ENCODE data around the gene RPS6KA5.
"Not testable (repeated sequence)": the region's sequence is repeated elsewhere in the genome, so short reads cannot be mapped to it uniquely, and the experiment has no call there.

RPS6KA5 gene

DNA sequence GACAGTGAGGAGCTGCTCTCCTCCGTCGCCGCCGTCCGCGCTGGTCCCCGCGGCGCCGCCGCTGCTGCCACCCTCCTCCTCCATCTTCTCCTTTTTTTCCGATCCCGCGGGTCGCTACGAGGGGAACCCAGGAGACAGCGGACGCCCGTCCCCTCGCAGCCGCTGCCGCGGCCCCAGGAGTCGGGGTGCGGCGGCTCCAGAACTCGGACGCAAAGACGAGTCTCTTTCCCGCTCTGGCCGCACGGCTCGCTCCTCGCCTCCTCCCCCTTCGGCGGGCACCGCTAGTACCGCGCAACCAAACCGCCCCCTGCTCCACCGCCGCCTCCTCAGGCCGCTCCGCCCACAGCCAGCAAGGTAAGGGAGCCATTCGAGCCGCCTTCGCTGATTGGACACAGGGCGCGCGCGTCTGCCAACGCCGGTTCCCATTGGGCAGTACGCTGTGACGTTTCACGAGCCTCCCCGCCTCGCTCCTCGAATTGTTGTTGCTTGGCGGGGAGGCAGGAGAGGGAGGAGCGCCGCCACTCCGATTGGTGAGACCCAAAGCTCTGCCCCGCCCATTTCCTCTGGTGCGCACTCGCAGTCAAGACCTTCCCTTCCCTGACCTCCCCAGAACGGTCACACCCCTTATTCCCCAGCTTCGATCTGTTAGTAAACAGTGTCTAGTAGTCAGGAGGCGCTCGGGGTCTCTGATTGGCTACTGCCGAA is at the start of gene RPS6KA5:
RPS6KA5 (minus strand) TSS at position 291 of the 705 bp plus-strand sequence; CDS start at position 84, 207 bp downstream.
- DNase-seq (ENCODE audit: low read depth in 2 of 2, low spot score in 1 of 2) = peak; percentile 99 to 100

DNA sequence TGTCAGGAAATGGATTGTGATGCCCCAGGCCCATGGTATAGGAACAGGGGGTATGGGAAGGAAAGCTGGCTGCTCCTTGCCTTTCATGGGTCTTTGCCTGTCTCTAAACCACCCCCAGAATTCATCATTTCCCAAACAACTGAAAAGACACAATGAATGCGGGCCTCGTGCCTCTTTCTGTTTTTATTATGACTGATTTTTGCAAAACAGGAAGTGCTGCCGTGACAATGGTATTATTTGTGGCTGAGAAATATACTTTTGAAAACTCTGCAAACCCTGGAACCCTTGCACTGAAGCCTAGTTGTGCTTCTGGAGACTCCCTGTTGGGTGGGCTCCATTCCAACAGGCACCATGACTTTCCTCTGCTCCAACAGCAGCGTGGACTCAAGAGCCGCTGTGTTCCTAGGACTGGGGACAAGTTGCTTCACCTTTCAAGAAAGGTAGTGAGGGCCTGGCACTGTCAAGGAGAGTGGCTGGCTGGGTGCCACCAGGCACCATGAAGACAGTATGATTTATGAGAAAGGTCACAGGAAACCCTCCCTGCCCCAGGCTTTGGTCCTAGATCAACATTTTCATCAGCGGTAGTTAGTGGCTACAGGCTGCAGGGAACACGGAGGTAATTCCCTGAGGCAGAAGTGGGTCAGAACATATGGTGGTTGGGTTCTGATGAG is 48.6 kb upstream of the RPS6KA5 start:
- no peak for DNase-seq (ENCODE audit: low read depth in 2 of 2, low spot score in 1 of 2)

DNA sequence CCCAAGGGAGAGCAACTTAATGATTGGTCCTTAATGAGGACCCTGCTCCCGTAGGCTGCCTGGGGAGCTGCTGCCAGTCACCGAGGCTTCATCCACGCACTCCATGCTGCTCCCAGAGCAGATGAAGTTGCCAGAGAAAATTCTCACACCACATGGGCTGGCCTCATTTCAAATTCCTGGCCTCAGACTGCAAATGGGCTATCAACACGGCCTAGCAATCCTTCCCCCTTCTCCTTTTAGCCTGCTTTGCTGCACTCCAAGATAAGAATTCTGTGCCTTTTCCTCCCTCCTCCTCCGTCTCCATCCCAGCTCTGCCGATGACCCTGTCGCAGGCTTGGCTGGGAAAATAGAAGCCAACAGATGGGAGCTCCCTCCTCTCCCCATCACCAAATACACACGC is 42.7 kb upstream of the RPS6KA5 start:
- no peak for DNase-seq (ENCODE audit: low read depth in 2 of 2, low spot score in 1 of 2)

DNA sequence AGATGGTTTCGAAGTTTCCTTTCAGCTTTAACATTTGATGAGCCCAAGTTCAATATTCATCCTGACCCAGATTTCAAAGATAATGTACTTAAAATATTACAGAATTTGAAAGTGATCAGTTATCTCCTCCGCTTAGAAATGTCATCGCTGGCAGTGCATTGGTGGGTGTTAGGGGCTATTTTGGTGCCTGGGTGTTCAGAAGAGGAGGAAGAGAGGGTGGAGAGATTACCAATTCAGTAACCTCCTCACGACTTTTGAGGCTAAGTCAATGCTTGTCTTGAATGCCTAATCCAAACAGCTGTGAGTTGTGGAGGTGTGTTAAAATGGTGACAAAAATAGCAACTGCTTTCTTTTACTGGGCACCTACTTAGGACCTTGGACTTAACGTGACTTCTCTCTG is 39.7 kb upstream of the RPS6KA5 start:
- DNase-seq (ENCODE audit: low read depth in 2 of 2, low spot score in 1 of 2) = no peak

DNA sequence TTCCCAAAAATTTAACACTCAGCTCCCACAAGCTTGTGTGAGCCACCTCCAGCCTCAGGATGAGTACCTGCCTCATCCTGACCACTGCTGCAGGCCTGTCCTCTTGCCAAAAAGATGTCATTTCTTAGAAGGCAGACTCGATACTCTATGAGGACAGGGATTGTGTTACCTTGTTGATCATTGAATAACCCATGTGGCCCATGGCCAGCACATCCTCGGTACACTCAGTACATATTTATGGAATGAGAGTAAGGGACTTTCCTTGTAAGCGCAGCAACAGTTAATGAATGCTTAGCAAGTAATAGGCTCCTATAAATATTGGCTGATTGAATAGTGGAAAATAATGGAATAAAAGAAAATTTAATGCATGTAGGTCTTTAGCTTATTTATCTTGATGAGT is 38.1 kb upstream of the RPS6KA5 start:
- DNase-seq (ENCODE audit: low read depth in 2 of 2, low spot score in 1 of 2) = no peak

DNA sequence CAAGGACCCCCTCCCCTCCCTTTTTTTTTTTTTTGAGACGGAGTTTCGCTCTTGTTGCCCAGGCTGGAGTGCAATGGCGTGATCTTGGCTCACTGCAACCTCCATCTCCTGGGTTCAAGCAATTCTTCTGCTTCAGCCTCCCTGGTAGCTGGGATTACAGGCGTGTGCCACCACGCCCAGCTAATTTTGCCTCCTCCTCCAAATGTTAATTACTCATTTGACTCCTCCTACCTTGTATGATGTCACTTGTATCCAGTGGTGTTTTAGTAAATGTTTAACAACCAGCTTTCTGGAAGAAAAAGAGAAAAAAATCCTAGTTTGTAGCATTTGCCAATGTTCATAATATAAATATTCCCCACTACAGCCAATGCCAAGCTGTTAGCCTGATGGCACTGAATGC is 37.2 kb upstream of the RPS6KA5 start:
- not testable (repeated sequence) for DNase-seq (ENCODE audit: low read depth in 2 of 2, low spot score in 1 of 2)

DNA sequence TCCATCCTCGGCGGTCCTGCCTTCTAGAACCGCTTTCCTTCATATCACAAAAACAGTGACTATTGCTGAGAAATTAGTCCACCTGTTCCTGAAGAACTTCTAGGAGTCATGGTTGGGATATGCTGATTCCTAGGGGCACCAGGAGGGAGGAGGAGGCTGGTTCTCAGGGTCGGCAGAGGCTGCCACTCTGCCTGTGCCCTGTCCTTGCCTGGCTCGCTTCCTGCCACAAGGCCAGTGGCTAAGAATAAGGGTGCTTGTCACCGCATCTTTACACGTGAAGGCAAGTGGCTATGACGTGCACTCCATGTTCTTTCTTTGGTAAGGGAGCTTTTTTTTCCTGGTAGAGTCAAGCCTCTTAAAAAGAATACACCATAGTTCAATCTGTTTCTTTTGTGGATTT is 34.7 kb upstream of the RPS6KA5 start:
- DNase-seq (ENCODE audit: low read depth in 2 of 2, low spot score in 1 of 2) = no peak

DNA sequence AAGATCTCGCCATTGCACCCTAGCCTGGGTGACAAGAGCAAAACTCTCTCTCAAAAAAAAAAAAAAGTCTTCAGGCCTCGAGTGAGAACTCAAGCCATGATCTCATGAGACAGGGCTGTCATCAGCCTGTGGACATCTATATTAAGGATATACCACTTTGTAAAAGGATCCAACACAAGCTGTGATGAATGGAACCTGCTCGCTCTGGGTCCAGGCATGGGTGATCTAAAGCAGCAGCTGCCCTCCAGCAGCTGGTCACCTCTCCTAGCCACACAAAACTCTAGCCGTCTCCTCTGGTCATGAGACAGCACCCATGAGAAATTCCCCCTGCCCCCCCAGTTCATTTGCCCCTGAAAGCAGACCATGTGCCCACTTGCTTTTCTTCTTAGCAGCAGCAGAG is 34.3 kb upstream of the RPS6KA5 start:
- DNase-seq (ENCODE audit: low read depth in 2 of 2, low spot score in 1 of 2) = no peak

DNA sequence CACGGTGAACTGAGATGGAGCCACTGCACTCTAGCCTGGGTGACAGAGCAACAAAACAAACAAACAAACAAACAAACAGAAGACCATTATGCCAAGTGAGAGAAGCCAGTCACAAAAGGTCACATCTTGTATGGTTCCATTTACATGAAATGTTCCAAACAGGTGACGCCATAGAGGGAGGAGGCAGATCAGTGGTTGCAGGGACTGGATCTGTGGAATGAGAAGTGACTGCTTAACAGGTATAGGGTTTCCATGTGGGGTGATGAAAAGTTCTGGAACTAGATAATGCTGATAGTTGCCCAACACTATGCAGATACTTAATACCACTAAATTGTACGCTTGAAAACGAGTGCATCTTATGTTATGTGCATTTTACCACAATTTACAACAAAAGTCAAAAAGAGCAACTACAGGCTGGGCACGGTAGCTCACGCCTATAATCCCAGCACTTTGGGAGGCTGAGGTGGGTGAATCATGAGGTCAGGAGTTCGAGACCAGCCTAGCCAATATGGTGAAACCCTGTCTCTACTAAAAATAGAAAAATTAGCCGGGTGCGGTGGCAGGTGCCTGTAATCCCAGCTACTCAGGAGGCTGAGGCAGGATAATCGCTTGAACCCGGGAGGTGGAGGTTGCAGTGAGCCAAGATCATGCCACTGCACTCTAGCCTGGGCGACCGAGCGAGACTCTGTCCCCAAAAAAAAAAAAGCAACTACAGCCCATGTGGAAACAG is 33.5 kb upstream of the RPS6KA5 start:
- DNase-seq (ENCODE audit: low read depth in 2 of 2, low spot score in 1 of 2) = not testable (repeated sequence)

DNA sequence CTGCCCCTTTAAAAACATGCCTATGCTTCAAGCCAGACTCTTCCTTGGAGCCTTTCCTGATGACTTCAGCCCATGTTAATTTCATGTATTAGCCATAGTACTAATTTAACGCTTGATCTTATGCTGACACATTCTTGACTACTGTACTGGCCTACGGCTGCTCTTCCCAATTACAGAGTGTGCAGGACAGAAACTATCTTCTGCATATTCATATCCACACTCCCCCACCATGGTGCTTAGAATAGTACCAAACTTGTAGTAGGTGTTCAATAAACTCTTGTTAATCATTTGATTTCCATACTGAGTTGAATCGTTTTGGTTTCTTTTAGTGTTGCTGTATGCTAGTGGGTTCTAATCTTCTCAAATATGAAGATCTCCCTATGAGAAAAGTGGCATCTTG is 31.6 kb upstream of the RPS6KA5 start:
- DNase-seq (ENCODE audit: low read depth in 2 of 2, low spot score in 1 of 2) = no peak

DNA sequence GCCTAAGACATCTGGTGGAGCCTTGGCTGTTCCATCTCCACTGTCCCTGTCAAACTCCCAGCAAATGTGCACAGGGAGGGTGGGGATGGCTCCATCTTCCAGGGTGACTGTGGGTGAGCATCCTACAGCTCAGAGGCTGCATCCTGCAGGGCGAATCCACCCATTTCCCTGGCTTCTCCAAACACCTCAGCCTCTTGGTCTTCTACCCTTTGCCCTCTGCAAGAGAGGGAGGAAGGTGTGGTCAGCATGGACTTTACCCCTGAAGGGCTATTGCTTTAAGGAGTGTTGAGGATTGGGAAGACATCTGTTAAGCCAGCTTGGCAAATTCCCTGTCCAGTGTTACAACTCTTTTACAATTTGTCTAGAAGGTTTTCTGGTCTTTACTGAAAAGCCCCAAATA is 30.3 kb upstream of the RPS6KA5 start:
- no peak for DNase-seq (ENCODE audit: low read depth in 2 of 2, low spot score in 1 of 2)

DNA sequence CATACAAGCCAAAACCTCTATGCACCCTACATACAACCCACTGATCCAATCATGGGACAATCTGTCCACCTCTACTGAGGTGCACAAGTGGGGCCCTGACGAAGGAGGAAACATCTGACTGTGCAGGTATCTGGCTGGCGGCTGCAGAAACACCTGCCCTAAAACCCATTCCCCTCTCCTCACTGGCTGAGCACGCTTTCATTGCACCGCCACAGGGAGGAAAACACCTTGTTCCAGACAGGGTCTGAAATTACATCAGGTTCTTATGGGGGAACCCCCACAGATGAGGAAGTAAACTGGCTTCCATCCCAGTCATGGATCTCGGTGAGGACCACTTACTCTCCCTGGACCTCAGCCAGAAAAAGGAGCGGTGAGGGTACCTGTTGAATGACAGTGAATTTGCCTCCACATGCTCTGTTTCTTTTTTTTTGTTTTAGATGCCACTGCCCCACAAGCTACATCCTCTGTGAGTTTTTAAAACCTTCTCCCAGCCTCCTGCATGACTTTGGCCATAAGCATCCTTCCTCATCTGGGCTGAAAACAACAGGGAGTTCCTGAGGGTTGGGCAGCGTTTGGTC is 29.6 kb upstream of the RPS6KA5 start:
- DNase-seq (ENCODE audit: low read depth in 2 of 2, low spot score in 1 of 2) = no peak

DNA sequence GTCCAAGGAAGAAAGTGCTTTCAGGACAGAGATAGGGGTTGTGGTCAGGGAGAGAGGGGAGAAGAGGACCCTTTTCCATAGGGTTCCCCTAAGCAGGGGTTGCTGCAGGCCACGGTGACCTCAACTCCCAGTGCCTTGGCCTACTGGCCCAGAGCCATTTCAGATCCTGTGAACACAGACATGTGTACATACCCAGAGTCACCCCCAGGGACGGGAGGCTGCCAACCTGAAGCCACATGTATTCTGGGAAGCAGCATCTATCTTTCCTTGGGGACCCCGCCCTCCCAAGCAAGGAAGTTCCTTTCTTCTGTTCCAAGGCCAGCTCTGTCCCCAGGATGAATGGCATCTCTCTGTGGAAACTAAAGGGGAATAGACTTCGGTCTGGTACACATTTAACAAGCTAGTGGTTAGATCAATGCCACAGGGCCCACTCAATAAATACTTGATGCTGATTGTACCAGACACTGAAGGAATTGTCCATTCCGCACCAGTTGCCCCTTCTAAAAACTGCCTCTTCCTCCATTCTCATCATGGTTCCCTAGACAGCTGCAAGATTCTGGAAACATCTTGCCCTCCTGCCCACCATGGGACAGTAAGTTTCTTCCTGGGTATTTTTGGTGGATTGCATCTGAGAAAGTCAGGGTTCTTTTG is 28.3 kb upstream of the RPS6KA5 start:
- no peak for DNase-seq (ENCODE audit: low read depth in 2 of 2, low spot score in 1 of 2)

DNA sequence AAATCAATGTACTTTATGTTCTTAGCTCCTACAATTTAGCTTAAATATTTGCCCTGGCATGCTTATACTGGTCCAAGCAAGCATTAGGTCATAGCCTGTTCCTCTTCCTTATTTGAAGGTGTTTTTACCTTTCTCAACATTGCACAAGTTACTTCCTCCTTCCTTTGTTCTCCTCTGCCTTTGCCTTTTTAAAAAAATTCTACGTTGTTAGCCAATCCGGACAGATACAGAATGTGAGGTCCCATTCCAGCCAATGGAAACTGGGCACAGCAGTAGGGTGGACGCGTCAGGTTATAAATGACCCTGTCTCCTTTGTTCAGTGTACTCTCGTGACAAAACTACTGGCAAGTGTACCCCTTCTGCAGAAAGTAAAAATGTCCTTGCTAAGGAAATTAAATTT is 27.0 kb upstream of the RPS6KA5 start:
- DNase-seq (ENCODE audit: low read depth in 2 of 2, low spot score in 1 of 2) = not testable (repeated sequence)

DNA sequence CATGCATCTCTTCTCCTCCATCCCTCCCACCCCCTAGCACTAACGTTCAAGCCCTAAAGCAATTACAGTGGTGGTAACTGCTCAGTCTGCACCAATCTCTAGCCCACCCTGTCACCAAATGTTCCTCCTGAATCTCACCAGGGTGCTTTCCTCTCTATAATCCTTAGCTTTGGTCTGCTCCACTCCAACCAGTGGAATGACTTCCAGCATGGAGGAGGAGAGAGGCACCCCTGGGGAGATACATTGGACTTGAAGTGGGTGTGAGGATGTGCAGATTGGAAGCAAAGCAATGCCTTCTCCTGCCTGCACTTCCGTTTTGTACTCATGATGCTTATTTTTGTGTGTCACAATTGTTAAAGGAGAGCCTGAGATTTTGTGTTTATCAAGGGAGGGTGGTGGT is 24.1 kb upstream of the RPS6KA5 start:
- DNase-seq (ENCODE audit: low read depth in 2 of 2, low spot score in 1 of 2) = no peak

DNA sequence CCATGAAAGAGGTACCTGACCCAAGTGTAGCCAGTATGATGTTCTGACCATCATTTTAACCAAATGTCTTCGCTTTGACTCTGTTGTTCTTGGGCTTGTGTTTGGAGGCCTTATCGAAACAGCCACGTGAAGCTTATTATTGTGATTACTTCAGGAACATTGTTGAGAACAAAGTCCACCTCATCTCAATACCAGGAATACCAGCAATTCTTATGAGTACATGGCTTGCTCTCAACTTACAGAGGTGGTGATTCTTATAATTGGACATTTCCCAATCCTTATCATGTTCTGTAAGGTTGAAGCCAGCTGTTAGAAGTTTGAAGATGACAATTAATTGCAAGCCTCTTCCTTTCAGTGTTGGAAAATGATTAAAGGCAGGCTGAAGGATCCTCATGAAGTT is 21.8 kb upstream of the RPS6KA5 start:
- DNase-seq (ENCODE audit: low read depth in 2 of 2, low spot score in 1 of 2) = no peak

DNA sequence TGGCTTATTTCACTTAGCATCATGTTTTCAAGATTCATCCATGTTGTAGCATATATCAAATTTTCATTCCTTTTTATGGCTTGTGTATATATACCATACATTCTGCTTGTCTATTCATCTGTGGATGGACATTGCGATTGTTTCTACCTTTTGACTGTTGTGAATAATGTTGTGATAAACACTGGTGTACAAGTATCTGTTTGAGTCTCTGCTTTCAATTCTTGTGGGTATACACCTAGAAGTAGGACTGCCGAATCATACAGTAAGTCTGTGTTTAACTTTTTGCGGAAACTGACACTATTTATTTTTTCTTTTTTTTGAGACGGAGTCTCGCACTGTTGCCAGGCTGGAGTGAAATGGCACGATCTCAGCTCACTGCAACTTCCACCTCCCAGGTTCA is 19.6 kb upstream of the RPS6KA5 start:
- DNase-seq (ENCODE audit: low read depth in 2 of 2, low spot score in 1 of 2) = no peak

DNA sequence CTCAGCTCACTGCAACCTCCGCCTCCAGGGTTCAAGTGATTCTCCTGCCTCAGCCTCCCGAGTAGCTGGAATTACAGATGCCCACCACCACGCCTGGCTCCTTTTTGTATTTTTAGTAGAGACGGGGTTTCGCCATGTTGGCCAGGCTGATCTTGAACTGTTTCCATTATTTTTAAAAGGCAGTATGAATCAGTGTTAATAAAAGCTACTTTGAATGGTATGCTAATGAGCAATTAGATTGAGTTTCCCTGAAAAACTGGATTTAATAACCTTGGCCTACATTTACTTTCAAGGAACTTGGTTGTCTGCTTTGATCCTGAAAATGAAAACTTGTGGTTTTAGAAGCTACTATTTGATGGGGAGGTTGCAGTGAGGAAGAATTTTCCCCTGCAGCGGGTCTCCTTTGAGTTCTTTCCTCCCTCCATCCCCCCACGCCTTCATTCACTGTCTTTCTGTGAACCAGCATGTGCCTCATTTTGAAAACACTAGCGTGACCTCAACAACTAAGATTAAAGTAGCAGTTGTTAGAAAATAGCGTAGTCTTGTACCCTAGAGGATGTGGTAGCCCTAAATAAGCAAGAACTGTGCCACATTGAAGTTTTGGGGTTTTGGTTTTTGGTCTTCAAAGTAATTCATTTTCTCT is 17.8 kb upstream of the RPS6KA5 start:
- no peak for DNase-seq (ENCODE audit: low read depth in 2 of 2, low spot score in 1 of 2)

DNA sequence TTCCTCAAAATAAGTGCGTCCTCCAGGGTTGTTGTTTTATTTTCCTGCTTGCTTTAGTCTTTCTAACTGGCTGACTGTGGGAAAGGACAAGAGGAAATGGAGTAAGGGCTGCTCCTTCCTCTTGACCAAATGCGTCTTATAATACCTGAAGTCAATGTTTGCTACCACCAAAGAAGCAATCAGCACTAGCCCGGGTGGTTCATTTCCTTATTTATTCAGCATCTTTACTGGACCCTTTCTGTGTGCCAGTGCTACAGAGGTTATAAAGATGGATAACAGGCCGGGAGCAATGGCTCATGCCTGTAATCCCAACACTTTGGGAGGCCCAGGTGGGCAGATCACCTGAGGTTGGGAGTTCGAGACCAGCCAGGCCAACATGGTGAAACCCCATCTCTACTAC is 15.1 kb upstream of the RPS6KA5 start:
- DNase-seq (ENCODE audit: low read depth in 2 of 2, low spot score in 1 of 2) = no peak

DNA sequence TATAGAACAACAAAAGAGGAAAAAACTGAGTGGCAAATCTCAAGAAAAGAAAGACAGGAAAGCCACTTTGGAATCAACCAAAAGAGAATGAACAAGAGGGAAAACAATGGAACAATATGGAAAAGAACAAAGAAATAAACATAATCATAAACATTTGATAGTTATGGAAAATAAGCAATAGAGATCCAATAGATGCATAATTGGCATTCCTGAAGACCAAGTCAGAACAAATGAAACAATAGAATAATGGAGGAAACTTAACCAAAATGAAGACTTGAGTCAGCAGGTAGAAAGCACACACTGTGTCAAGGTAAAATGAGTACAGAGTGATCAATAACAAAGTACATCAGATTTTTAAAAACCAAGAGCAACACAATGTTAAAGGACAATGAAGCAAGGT is 10.1 kb upstream of the RPS6KA5 start:
- no peak for DNase-seq (ENCODE audit: low read depth in 2 of 2, low spot score in 1 of 2)

DNA sequence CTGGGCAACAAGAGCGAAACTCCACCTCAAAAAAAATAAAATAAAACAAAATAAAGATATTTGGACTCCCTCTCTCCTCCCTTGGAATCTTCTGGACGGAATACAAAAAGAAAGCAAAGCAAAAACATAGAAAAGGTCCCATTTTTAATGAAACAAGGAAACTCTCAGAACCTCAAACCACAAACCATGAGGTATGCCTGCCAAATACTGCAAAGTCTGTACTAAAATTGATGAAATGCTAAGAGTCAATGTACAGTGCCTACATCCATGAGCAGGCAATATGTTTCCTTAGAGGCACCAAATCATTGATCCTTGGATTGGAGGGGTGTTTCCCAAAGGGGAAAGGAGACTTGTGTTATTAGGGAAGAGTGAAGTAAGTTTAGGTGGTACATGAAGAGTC is 8.2 kb upstream of the RPS6KA5 start:
- DNase-seq (ENCODE audit: low read depth in 2 of 2, low spot score in 1 of 2) = no peak
